DOHH2 (cell line): Measurements from ENCODE around the gene MYLK3.

Source experiments
- H3F3A ChIP-seq: fragments of 200-600 bp; sonication (generic), shearing (Covaris generic); 2 replicates; pipeline ENCODE4 v1.6.0; 2016; ENCODE audit warnings: antibody characterized with exemption, mild to moderate bottlenecking; ENCODE audit not compliant: control insufficient read depth, insufficient read depth
- H3K27ac ChIP-seq: fragments of 200-600 bp; sonication (generic); 2 replicates; pipeline ENCODE4 v1.5.1; 2014; ENCODE audit warnings: low read depth, mild to moderate bottlenecking, low read length, moderate library complexity
- H3K27me3 ChIP-seq: fragments of 200-600 bp; sonication (generic); 2 replicates; pipeline ENCODE4 v1.6.1; 2014; ENCODE audit warnings: mild to moderate bottlenecking, low read length, mixed read lengths; ENCODE audit not compliant: control insufficient read depth
- H3K36me3 ChIP-seq: fragments of 200-600 bp; sonication (generic); 2 replicates; pipeline ENCODE4 v1.6.1; 2014; ENCODE audit warnings: mild to moderate bottlenecking, low read length, moderate library complexity, mixed read lengths; ENCODE audit not compliant: control insufficient read depth
- H3K4me1 ChIP-seq: fragments of 200-600 bp; sonication (generic); 2 replicates; pipeline ENCODE4 v1.6.1; 2014; ENCODE audit warnings: mild to moderate bottlenecking, low read length, mixed read lengths; ENCODE audit not compliant: control insufficient read depth
- H3K4me2 ChIP-seq: fragments of 200-600 bp; sonication (generic); 2 replicates; pipeline ENCODE4 v1.6.0; 2014; ENCODE audit warnings: mild to moderate bottlenecking, low read length, moderate library complexity
- H3K4me3 ChIP-seq: fragments of 200-600 bp; sonication (generic); 2 replicates; pipeline ENCODE4 v1.5.1; 2014; ENCODE audit warnings: mild to moderate bottlenecking, low read length, mixed read lengths
- H3K79me2 ChIP-seq: fragments of 200-600 bp; sonication (generic); 2 replicates; pipeline ENCODE4 v1.6.1; 2014; ENCODE audit warnings: mild to moderate bottlenecking, low read length, mixed read lengths; ENCODE audit not compliant: control insufficient read depth
- H3K9me2 ChIP-seq: fragments of 200-600 bp; sonication (generic); replicated peaks from 2 replicates; pipeline ENCODE4 v1.6.1; 2014; ENCODE audit warnings: mild to moderate bottlenecking, low read length, mixed read lengths; ENCODE audit not compliant: control insufficient read depth
- H3K9me3 ChIP-seq: fragments of 200-600 bp; sonication (generic); 2 replicates; pipeline ENCODE4 v1.6.1; 2014; ENCODE audit warnings: antibody characterized with exemption, low read length, mixed read lengths; ENCODE audit not compliant: control insufficient read depth, insufficient read depth
- H4K20me1 ChIP-seq: fragments of 200-600 bp; sonication (generic); 2 replicates; pipeline ENCODE4 v1.6.0; 2014; ENCODE audit warnings: low read depth, mild to moderate bottlenecking, antibody characterized with exemption, low read length, moderate library complexity; ENCODE audit not compliant: control insufficient read depth, insufficient read depth
- EZH2phosphoT487 ChIP-seq: fragments of 200-600 bp; sonication (generic); IDR thresholded peaks from 2 replicates; pipeline ENCODE4 v1.6.1; 2017; ENCODE audit warnings: borderline replicate concordance, mild to moderate bottlenecking, antibody characterized with exemption, low read length, moderate library complexity, mixed read lengths
- TF ChIP-seq, protein P1 (sequence below): fragments of 200-600 bp; sonication (generic); IDR thresholded peaks from one replicate; pipeline ENCODE4 v1.5.1; 2014; ENCODE audit warnings: antibody characterized with exemption, mild to moderate bottlenecking, low read depth, low read length; ENCODE audit not compliant: poor library complexity, severe bottlenecking

Gene MYLK3

DNA sequence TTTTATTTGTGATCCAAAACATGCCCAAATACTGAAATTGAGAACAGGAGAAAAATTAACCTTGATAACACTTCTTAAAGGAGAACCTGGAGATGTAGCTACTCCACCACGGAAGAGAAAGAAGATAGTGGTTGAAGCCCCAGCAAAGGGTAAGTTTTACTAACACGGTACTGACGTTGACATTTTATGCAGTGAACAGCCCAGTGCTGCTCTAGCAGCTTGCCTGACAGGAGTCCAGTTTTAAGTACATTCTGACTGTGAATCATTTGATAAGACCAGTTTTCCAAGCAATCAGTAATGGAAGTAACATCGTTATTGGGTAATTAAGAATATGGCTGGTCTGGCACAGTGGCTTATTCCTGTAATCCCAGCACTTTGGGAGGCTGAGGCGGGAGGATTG, 52.2 kb downstream of the MYLK3 start:
- no peak for TF ChIP-seq EZH2phosphoT487
- H3K4me3 ChIP-seq = no peak overlapping the region
- H3K4me1 ChIP-seq = peaks cover 25% of the 10 kb centered on the region
- no peak overlapping the region for H3K27ac ChIP-seq
- peaks cover 38% of the 10 kb centered on the region for H3K79me2 ChIP-seq
- H3K4me2 ChIP-seq = no peak overlapping the region
- peaks cover 84% of the 10 kb centered on the region for H3K36me3 ChIP-seq
- H3K9me2 ChIP-seq = no peaks in the 10 kb centered on the region
- peaks cover 20% of the 10 kb centered on the region for H4K20me1 ChIP-seq
- no peaks in the 10 kb centered on the region for H3K27me3 ChIP-seq
- no peaks in the 10 kb centered on the region for H3K9me3 ChIP-seq
- peaks cover 57% of the 10 kb centered on the region for H3F3A ChIP-seq

DNA sequence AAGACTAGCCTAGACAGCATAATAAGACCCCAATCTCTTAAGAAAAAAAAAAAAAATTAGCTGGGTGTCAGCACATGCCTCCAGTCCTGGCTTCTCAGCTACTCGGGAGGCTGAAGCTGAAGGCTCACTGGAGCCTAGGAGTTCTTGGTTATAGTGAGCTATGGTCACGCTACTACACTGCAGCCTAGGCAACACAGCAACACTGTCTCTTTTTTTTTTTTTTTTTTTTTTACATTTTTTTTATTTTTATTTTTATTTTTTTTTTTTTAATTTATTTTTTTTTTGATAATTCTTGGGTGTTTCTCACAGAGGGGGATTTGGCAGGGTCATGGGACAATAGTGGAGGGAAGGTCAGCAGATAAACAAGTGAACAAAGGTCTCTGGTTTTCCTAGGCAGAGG, 54.5 kb downstream of the MYLK3 start:
- Histone ChIP-seq H3K9me3 (no peaks in the 10 kb centered on the region), H3K27me3 (no peaks in the 10 kb centered on the region), H3K79me2 (peaks cover 56% of the 10 kb centered on the region), H3K27ac (no peak overlapping the region), H3K4me3 (no peak overlapping the region), H3K4me2 (no peak overlapping the region), H4K20me1 (peaks cover 26% of the 10 kb centered on the region), H3F3A (peaks cover 43% of the 10 kb centered on the region), H3K9me2 (no peaks in the 10 kb centered on the region), H3K4me1 (peaks cover 28% of the 10 kb centered on the region), H3K36me3 (peaks cover 82% of the 10 kb centered on the region)
- TF ChIP-seq, protein P1, sequence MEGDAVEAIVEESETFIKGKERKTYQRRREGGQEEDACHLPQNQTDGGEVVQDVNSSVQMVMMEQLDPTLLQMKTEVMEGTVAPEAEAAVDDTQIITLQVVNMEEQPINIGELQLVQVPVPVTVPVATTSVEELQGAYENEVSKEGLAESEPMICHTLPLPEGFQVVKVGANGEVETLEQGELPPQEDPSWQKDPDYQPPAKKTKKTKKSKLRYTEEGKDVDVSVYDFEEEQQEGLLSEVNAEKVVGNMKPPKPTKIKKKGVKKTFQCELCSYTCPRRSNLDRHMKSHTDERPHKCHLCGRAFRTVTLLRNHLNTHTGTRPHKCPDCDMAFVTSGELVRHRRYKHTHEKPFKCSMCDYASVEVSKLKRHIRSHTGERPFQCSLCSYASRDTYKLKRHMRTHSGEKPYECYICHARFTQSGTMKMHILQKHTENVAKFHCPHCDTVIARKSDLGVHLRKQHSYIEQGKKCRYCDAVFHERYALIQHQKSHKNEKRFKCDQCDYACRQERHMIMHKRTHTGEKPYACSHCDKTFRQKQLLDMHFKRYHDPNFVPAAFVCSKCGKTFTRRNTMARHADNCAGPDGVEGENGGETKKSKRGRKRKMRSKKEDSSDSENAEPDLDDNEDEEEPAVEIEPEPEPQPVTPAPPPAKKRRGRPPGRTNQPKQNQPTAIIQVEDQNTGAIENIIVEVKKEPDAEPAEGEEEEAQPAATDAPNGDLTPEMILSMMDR = no peak
- no peak for TF ChIP-seq EZH2phosphoT487

DNA sequence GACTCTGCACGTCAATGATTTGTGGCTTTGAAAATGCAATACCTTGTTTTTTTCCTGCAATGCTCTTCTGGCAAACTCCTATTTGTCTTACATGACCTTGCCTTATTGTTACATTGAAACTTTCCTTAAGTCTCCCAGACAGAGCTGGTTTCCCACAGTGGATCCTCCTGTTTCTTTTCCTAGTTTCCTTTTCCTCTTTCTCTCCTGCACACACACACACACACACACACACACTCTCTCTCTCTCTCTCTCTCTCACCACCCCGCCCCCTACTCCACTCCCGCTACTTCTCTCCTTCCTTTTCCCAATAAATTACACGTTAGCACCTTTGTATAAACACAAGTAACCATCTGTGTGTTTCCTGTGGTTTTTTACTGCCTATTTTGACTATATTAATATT, 56.4 kb downstream of the MYLK3 start:
- Histone ChIP-seq H3K27me3 (no peaks in the 10 kb centered on the region), H3K9me3 (no peaks in the 10 kb centered on the region), H3K79me2 (peaks cover 75% of the 10 kb centered on the region), H3K36me3 (peaks cover 68% of the 10 kb centered on the region), H3K9me2 (no peaks in the 10 kb centered on the region), H4K20me1 (peaks cover 40% of the 10 kb centered on the region), H3K27ac (peak overlapping the region; percentile 87), H3K4me1 (peaks cover 43% of the 10 kb centered on the region), H3K4me3 (peak overlapping the region; percentile 95), H3F3A (peaks cover 32% of the 10 kb centered on the region), H3K4me2 (peak overlapping the region; percentile 83)
- TF ChIP-seq EZH2phosphoT487 = no peak
- TF ChIP-seq, protein P1 = no peak

DNA sequence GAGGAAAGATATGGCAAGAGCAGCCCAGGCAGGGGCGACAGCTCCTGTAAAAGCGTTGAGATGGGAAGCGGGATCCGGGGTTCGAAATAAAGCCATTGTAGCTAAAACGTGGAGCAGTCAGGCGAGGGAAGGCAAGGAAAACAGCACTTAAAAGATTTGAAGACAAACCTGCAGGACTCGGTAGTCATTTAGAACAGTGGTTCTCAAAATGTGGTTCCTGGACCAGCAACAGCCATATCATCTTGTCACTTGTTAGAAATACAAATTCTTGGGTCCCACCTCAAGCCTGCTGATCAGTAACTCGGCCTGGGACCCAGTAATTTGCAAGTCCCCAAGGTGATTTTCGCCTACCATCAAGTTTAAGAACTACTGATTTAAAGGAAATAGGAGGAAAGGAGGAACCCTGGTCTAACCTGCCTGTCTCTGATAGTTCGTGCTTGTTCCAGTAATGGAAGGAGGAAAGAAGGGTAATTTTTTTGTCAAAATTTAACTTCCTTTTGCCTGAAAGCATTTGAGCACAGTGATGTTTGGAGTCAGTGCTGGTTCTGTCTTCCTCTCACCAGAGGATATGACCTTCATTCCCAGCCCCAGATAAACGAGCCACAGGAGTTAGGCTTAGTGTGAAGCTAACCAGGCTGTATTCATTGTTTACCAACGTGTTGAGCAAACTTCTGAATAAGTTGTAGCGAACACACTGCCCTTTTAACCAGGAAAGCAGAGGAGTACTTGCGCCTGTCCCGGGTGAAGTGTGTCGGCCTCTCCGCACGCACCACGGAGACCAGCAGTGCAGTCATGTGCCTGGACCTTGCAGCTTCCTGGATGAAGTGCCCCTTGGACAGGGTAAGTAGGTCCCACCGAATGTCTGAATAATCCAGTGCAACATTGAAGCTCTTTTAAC, 57.6 kb downstream of the MYLK3 start:
- Histone ChIP-seq H3K4me3 (peak overlapping the region; percentile 95), H3F3A (peaks cover 26% of the 10 kb centered on the region), H3K79me2 (peaks cover 86% of the 10 kb centered on the region), H3K9me2 (no peaks in the 10 kb centered on the region), H3K9me3 (no peaks in the 10 kb centered on the region), H3K36me3 (peaks cover 57% of the 10 kb centered on the region), H3K27ac (peak overlapping the region; percentile 87), H3K4me1 (peaks cover 46% of the 10 kb centered on the region), H3K27me3 (no peaks in the 10 kb centered on the region), H3K4me2 (peak overlapping the region; percentile 83), H4K20me1 (peaks cover 43% of the 10 kb centered on the region)
- TF ChIP-seq, protein P1 = no peak
- TF ChIP-seq EZH2phosphoT487 = no peak
